Stimulated activated CD8-positive, alpha-beta memory T cell treated with anti-CD3 and anti-CD28 coated beads, Interleukin-7, amount 100 ng/mL, for 4 hours (primary cell): ENCODE measurements around the gene VILL.
"Not testable (repeated sequence)": the region's sequence is repeated elsewhere in the genome, so short reads cannot be mapped to it uniquely, and the experiment has no call there.

Source experiments
- DNase-seq, 2 donors: peaks; one replicate each; pipeline ENCODE4 v3.0.0-alpha.2; 2020; ENCODE audit warnings: low read depth in 2 of 2

The VILL gene

GRCh38 chr3:37986479-37987314, 3.9 kb upstream of the VILL start:
- no peak for DNase-seq

GRCh38 chr3:37987315-37987697, 3.3 kb upstream of the VILL start:
- no peak for DNase-seq

GRCh38 chr3:37987751-37988179, 2.8 kb upstream of the VILL start:
- DNase-seq: no peak

- not testable (repeated sequence) for DNase-seq
These were observed 2.2 kb upstream of the VILL start for GRCh38 chr3:37988376-37988775.

DNA sequence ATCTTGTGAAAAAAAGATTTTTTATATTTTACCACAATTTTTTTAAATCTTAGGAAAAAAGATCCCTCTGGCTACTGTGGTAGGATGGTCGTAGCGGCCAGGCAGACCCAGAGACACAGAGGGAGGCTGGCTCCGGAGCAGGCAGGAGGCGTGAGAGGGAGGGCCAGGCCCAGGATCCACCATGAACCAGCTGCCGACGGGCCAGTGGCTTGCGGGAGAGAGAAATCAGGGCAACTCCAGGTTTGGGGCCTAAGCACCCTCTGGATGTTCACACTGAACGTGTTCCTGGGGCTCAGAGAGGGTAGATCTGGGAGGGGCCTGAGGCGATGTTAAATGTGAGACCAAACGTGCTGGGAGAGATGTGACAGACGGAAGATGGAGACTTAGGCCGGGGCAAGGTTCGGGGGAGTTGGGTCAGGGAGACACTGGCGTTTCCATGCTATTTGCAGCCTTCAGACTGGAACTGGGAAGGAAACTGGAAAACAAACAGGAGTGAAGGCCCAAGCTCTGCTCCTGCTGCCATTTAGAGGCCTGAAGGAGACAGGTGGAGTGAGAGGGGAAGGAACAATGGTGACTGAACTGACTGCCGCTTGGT, 1.6 kb upstream of the VILL start:
- no peak for DNase-seq

DNA sequence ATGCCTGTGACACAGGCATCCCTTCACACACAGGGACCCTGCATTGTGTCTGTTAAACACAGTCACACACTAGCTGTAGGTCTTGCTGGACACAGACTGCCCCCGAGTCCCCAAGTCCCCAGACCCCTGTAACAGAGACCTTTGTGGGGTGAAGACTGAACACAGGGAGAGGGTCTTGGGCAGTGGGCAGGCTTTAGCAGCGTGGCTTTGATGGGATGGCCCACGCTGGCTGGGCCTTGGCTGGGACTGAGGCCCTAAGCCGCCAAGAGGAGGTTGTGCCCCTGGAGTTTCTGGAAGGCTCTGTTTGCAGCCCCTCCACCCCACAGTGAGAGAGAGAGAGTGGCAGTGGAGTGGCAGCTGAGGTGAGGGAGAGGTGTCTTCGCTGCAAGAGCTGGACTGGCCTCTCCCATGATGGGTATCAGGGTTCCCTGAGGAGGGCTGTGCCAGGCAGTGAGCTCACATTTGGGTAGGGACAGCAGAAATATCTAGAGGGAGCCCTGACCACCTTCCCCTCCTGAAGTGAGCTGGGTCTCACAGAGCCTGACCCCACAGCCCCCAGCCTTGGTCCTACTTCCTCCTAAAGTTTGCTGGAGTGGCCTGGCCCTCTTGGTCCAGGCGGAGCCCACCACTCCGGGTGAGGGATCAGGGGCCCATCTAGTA, 635 bp upstream of the VILL start:
- DNase-seq: no peak

GRCh38 chr3:37991109-37991508, 523 bp downstream of the VILL start:
- DNase-seq: no peak

- DNase-seq: no peak
These were observed 1.2 kb downstream of the VILL start for GRCh38 chr3:37991823-37992222.

GRCh38 chr3:37992271-37993066, 1.9 kb downstream of the VILL start:
- DNase-seq: no peak

DNA sequence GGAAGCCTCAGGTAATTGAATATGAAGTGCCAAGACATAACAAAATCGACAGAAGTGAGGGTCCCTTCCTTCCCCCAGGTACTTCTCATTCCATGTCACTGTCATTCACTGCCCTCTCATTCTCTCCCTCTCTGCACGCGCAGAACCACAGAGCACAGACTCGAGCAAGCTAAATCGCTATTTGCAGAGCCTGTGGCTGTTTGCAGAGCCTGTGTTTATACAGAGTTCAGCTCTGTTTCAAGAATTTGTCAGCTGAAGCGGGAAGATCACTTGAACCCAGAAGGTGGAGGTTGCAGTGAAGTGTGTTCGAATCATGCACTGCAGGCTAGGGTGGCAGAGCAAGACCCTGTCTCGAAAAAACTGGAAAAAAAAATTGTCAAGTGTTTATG, 2.5 kb downstream of the VILL start:
- no peak for DNase-seq

DNA sequence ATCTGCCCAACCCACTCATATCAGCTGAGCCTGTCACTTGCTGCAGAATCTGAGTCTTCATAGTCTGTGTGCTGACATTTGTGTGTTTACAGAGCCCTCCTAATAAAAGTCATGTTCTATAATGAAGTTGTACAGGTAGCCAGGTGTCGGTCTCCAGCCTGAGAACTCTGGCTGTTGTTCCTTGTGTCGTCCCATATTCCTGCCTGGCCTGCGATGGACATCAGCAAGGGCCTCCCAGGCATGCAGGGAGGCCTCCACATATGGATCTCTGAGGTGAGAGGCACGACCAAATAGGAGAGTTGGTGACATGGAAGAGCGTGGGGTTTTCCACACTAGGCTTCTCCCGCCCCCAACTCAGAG, 2.9 kb downstream of the VILL start:
- DNase-seq: no peak

DNA sequence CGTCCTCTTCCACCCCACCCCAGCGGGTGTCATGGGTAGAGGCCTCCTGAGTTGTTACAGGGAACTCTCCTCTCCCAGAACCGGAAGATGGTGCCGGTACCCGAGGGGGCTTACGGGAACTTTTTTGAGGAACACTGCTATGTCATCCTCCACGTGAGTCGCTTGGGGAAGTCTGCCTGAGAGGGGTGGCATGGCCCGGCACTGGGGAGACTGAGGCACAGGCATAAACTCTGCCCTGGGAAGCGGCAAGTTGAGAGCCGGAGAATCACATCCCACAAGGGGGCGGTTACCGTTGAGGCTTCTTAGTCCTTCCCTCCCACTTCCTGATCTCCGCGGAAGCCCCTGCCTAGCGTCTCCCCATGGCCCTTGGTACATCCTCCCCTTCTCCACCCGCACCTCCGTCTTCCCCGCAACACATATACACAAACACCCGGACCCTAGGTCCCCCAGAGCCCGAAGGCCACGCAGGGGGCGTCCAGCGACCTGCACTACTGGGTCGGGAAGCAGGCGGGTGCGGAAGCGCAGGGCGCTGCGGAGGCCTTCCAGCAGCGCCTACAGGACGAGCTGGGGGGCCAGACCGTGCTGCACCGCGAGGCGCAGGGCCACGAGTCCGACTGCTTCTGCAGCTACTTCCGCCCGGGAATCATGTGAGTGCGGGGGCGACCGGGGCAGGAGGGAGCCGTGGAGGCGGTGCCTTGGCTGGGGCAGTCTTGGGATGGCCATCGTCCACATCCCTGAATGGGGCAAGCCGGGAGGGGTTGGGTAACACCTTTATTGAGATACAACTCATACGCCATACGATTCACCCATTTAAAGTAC, 3.4 kb downstream of the VILL start:
- DNase-seq: peak; percentile 37 to 59

DNA sequence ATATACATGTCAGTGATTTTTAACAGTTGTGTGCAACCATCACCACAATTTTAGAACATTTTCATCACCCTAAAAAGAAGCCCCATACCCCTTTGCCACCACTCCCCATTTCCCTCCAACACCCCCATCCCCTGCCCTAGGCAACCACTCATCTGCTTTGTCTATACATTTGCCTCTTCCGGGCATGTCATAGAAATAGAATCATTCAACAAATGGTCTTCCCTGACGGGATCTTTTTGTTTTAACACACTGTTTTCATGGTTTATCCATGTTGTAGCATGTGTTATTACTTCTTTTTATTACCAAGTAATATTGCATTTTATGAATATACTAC, 4.0 kb downstream of the VILL start:
- no peak for DNase-seq

DNA sequence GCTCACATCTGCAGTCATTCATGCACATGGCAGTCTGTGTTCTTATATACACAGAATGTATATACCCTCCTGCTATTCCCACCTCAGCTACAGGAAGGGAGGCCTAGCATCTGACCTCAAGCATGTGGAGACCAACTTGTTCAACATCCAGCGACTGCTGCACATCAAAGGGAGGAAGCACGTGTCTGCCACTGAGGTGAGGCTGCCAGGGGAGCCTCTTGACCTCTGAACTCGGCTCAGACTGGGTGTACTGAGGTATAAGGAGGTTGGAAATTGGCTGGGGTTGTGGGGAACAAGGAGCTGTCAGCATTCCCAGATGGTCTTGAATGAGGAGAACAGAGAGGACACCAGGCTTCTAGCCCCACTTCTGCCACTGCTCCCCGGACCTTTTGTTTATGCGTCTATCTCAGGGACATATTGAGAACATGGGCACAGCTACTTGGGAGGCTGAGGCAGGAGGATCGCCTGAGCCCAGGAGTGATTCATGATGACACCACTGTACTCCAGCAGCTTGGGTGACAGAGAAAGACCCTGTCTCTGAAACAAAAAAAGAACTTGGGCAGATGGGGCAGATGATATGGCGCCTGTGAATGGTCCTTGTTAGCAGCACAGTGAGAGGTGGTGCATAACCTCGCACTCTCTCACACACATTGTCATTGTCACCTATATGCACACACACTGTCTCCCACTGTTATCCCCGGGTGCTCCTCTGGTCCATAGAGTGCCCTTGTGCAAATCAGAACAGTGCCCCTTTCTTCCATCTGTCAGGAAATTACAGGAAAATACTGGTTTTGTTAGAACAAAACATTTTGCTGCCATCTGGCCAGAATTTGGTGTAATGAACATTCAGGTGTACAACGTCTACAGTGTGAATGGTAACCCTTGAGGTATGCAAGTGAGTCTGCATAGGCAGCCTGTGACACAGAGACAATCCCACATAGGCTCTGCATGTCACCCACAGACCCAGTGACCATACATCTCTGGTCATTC, 5.4 kb downstream of the VILL start:
- no peak for DNase-seq

- peak; percentile 62 to 72 for DNase-seq
These were observed 6.3 kb downstream of the VILL start for GRCh38 chr3:37996785-37997301.

- no peak for DNase-seq
These were observed 6.8 kb downstream of the VILL start for GRCh38 chr3:37997342-37997741.

GRCh38 chr3:37997791-37998370, 7.3 kb downstream of the VILL start:
- no peak for DNase-seq

DNA sequence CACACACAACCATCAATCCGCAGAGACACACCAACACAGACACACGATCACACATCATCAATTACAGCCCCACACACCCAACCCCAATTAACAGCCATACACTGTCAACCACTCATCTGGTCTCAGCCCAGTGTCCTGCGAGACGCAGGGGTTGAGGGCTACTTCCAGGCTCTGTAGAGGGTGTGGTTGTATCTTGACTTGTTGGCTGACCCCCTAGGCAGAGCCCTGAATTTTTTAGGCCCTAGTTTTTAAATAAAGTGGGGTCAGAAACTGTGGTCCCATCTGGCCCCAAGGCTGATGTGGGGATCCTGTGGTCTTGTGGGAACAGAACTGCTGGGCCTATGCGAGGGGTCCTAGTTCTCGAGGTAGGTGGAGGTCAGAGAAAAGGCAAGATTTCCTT, 9.2 kb downstream of the VILL start:
- DNase-seq: no peak

- DNase-seq: no peak
These were observed 9.8 kb downstream of the VILL start for GRCh38 chr3:38000242-38000916.
